Stomach (tissue), 19 donors: ENCODE data around the gene SGK2. TPM values are rescaled to one million over a fixed set of nuclear protein-coding genes. Genes with fewer than 3 reads are reported as not detected.

Experiments used
- DNase-seq, 2 donors: peaks; one replicate each; pipeline versions ENCODE4 v3.0.0 to v3.0.0-alpha.2; 2013 to 2019
- H3K27ac ChIP-seq, 5 donors: fragments of 200-600 bp in 4 of 5; sonication (generic) in 4 of 5; one replicate each; pipeline ENCODE4 v1.5.1; 2013 to 2019; ENCODE audit warnings: mild to moderate bottlenecking in 1 of 5, moderate library complexity in 1 of 5
- H3K27me3 ChIP-seq, 3 donors: fragments of 200-600 bp; sonication (generic); one replicate each; pipeline ENCODE4 v1.5.1; 2017 to 2019; ENCODE audit warnings: mixed run types in 1 of 3
- H3K36me3 ChIP-seq, 4 donors: fragments of 200-600 bp; sonication (generic); 1 replicate in 3 of 4; 2 replicates in 1 of 4; pipeline ENCODE4 v1.5.1; 2016 to 2019
- H3K4me1 ChIP-seq, 4 donors: fragments of 200-600 bp; sonication (generic); one replicate each; pipeline ENCODE4 v1.5.1; 2016 to 2019
- H3K4me3 ChIP-seq, 4 donors: fragments of 200-600 bp; sonication (generic) in 3 of 4; one replicate each; pipeline ENCODE4 v1.5.1; 2016 to 2019; ENCODE audit warnings: mild to moderate bottlenecking in 1 of 4
- H3K9me3 ChIP-seq, 4 donors: fragments of 200-600 bp; sonication (generic); one replicate each; pipeline ENCODE4 v1.5.1; 2016 to 2019
- CTCF ChIP-seq, 7 experiments: fragments of 450-650 bp in 4 of 7; fragments of 200-600 bp in 3 of 7; sonication (generic) in 3 of 7; IDR thresholded peaks; one replicate each; pipeline ENCODE4 v1.5.1; 2016 to 2019; ENCODE audit warnings: antibody characterized with exemption in 7 of 7, control low read depth in 2 of 7, mild to moderate bottlenecking in 1 of 7
- EP300 ChIP-seq: sonication (generic); formaldehyde crosslinking; IDR thresholded peaks from one replicate; pipeline ENCODE4 v1.6.1; 2017; ENCODE audit warnings: antibody characterized with exemption
- POLR2A ChIP-seq, 4 donors: fragments of 450-650 bp; IDR thresholded peaks; one replicate each; pipeline ENCODE4 v1.6.1; 2016; ENCODE audit warnings: antibody characterized with exemption in 4 of 4, control low read depth in 2 of 4, mild to moderate bottlenecking in 1 of 4, moderate library complexity in 1 of 4
- POLR2AphosphoS5 ChIP-seq, 3 donors: sonication (generic); formaldehyde crosslinking; IDR thresholded peaks; one replicate each; pipeline ENCODE4 v1.6.1; 2016; ENCODE audit warnings: antibody characterized with exemption in 3 of 3
- WGBS, 5 donors: extraction: QIAGEN DNeasy Blood & Tissue Kit in 3 of 5; methylation state at CpG; one replicate each; pipeline versions ENCODE4 v1.1.5 to v1.1.7; 2013 to 2018; 5-methylcytosine and 5-hydroxymethylcytosine counted together
- intact Hi-C: fragments of 100-400 bp; cut with DNase I; formaldehyde crosslinking; loops from one replicate; pipeline ENCODE4 v1.15.1; 2023; ENCODE audit warnings: low total_unique reads
- long read RNA-seq, 10 donors: transcript quantifications; one replicate each; lab custom pipeline, GENCODE V29; 2026
- polyA plus RNA-seq, 3 donors: library from polyadenylated mRNA; stranded (reverse); fragments of 200-250 nt; gene quantifications; one replicate each; pipeline ENCODE4 v1.2.3, GENCODE V29; 2013
- total RNA-seq, 5 donors: library from RNA; depleted of rRNA; stranded (reverse); fragments of >200 nt; gene quantifications; one replicate each; pipeline versions ENCODE4 v1.1.0 to v1.2.3, GENCODE V29; 2014 to 2016
- donor health status: healthy with polysubstance abuse.
- donor health status: Bipolar disorder and iron deficiency.
- donor health status: healthy.

Gene SGK2
- 100 to 1,000 TPM in 1 of 5 donors, 10 to 100 TPM in 4; 21.7 to 118 (median 51.4) TPM for total RNA-seq
- 10 to 100 TPM in 2 of 3 donors, 1 to 10 TPM in 1; 2.1 to 19.2 (median 15.3) TPM for polyA plus RNA-seq
- long read RNA-seq, donor 1 = 0 reads
- long read RNA-seq, donor 2, partial matches to known transcripts = 0 of 1 reads
- long read RNA-seq, donor 2, other reads (novel, unspliced or antisense) = 0 of 1 reads
- long read RNA-seq, donor 3, partial matches to known transcripts = 0 of 1 reads
- long read RNA-seq, donor 3, other reads (novel, unspliced or antisense) = 0 of 1 reads
- long read RNA-seq, donor 4, partial matches to known transcripts = 0 of 1 reads
- long read RNA-seq, donor 4, other reads (novel, unspliced or antisense) = 0 of 1 reads
- long read RNA-seq, donor 5, partial matches to known transcripts = 0 of 1 reads
- long read RNA-seq, donor 5, other reads (novel, unspliced or antisense) = 0 of 1 reads
- long read RNA-seq, donor 6, transcript SGK2-203 (13 exons, 1,911 nt) = major isoform, 9 of 10 reads
- long read RNA-seq, donor 6, partial matches to known transcripts = 0 of 10 reads
- long read RNA-seq, donor 6, other reads (novel, unspliced or antisense) = 0 of 10 reads
- long read RNA-seq, donor 7, partial matches to known transcripts = 0 of 1 reads
- long read RNA-seq, donor 7, other reads (novel, unspliced or antisense) = 0 of 1 reads
- long read RNA-seq, donor 8, partial matches to known transcripts = 0 of 4 reads
- long read RNA-seq, donor 8, other reads (novel, unspliced or antisense) = 0 of 4 reads
- long read RNA-seq, donor 9, transcript SGK2-203 (13 exons, 1,911 nt) = major isoform, 5 of 6 reads
- long read RNA-seq, donor 9, partial matches to known transcripts = 0 of 6 reads
- long read RNA-seq, donor 9, other reads (novel, unspliced or antisense) = 0 of 6 reads
- long read RNA-seq, donor 10, partial matches to known transcripts = 0 of 1 reads
- long read RNA-seq, donor 10, other reads (novel, unspliced or antisense) = 0 of 1 reads

- H3K4me3 ChIP-seq = peak within 1 kb of the TSS; percentile 2 to 41 (median 16)
- 30 to 57% (median 48%) methylated on average over 12 of the region's 12 CpGs for WGBS, 5 donors
- DNase-seq = peak; percentile 90 to 93
- no peaks in the 10 kb centered on the region for H3K36me3 ChIP-seq
- peak within 1 kb of the TSS; percentile 85 to 94 (median 88) for H3K27ac ChIP-seq
- intact Hi-C loops = no loop called here
- TF ChIP-seq CTCF (IDR thresholded peaks at IDR 0.05) (no peak), POLR2A (IDR thresholded peaks at IDR 0.05) (no peak), EP300 (no peak), POLR2AphosphoS5 (IDR thresholded peaks at IDR 0.05) (peak in 2 of 3 donors; percentile 62 to 88)
- no peaks in the 10 kb centered on the region for H3K9me3 ChIP-seq
- no peaks in the 10 kb centered on the region for H3K27me3 ChIP-seq
- peaks cover 12 to 23% (median 16%) of the 10 kb centered on the region in 4 donors for H3K4me1 ChIP-seq
These were observed at the start of gene SGK2 for GRCh38 chr20:43558412-43559146. Gene SGK2 (plus strand): TSS chr20:43559027. CDS start chr20:43566496, 7,469 bp downstream.

GRCh38 chr20:43511879-43512278 lies 46.9 kb upstream of the SGK2 start:
- Histone ChIP-seq H3K4me3 (no peak overlapping the region), H3K27ac (no peak overlapping the region), H3K9me3 (no peaks in the 10 kb centered on the region), H3K36me3 (no peaks in the 10 kb centered on the region), H3K27me3 (peaks cover 0 to 21% (median 15%) of the 10 kb centered on the region in 3 donors), H3K4me1 (peaks cover 9 to 43% (median 38%) of the 10 kb centered on the region in 4 donors)
- 86 to 91% (median 88%) methylated on average over 1 of the region's 1 CpG for WGBS, 5 donors
- no peak for DNase-seq
- intact Hi-C loops = no loop called here
- no peak for TF ChIP-seq POLR2A (IDR thresholded peaks at IDR 0.05)
- no peak for TF ChIP-seq EP300
- no peak for TF ChIP-seq POLR2AphosphoS5 (IDR thresholded peaks at IDR 0.05)
- no peak for TF ChIP-seq CTCF (IDR thresholded peaks at IDR 0.05)

- peaks cover 0 to 4% (median 0%) of the 10 kb centered on the region in 4 donors for H3K36me3 ChIP-seq
- 54 to 73% (median 56%) methylated on average over 5 to 10 of the region's 10 CpGs for WGBS, 5 donors
- intact Hi-C loops = no loop called here
- no peaks in the 10 kb centered on the region for H3K9me3 ChIP-seq
- peak overlapping the region; percentile 37 to 78 (median 67) for H3K27ac ChIP-seq
- H3K27me3 ChIP-seq = peaks cover 0 to 5% (median under 1%) of the 10 kb centered on the region in 3 donors
- peak overlapping the region; percentile 61 to 79 (median 65) for H3K4me3 ChIP-seq
- peaks cover 0 to 27% (median 23%) of the 10 kb centered on the region in 4 donors for H3K4me1 ChIP-seq
- DNase-seq = no peak
- no peak for TF ChIP-seq POLR2A (IDR thresholded peaks at IDR 0.05)
- no peak for TF ChIP-seq EP300
- TF ChIP-seq POLR2AphosphoS5 (IDR thresholded peaks at IDR 0.05) = no peak
- no peak for TF ChIP-seq CTCF (IDR thresholded peaks at IDR 0.05)
These were observed 45.4 kb upstream of the SGK2 start for GRCh38 chr20:43513372-43513930.
